HCT116 (cell line): ENCODE data around the gene SSTR3. TPM values are rescaled to one million over a fixed set of nuclear protein-coding genes. Genes with fewer than 3 reads are reported as not detected.

Experiments used
- ATAC-seq: fragments of 200-7000 bp; cut with Tn5 transposase; 2 replicates; pipeline ENCODE4 v1.9.1; 2020; ENCODE audit warnings: mild to moderate bottlenecking, moderate library complexity
- BruUV-seq: library from RNA; stranded (reverse); fragments of 400-500 nt; replicated peaks from 2 replicates; lab custom pipeline; 2021; lab: Mats Ljungman, UMichigan
- CTCF ChIA-PET: fragments of 300-600 bp; sonication (Branson Sonifier 250); formaldehyde crosslinking; loops from one replicate; lab custom pipeline; 2021; ENCODE audit warnings: antibody characterized with exemption; lab: Charles Lee
- POLR2A ChIA-PET: fragments of 300-600, 350-600 bp; sonication (Branson Sonifier 250); formaldehyde crosslinking; loops from one replicate; lab custom pipeline; 2021; ENCODE audit warnings: antibody characterized with exemption; lab: Charles Lee
- RAD21 ChIA-PET, 2 experiments: fragments of 300-600 bp; sonication (Branson Sonifier 250); formaldehyde crosslinking; loops; one replicate each; lab custom pipeline; 2023; ENCODE audit warnings: low total read pairs in 2 of 2; ENCODE audit not compliant: uncharacterized antibody in 2 of 2, unreplicated experiment in 2 of 2, low non-redundant PET in 1 of 2; lab: Charles Lee
- DNase-seq: peaks from one replicate; pipeline ENCODE4 v3.0.0-alpha.2; 2010; ENCODE audit warnings: low read depth, low spot score
- H2AFZ ChIP-seq: fragments of 200-600 bp; shearing (Covaris generic), sonication (generic); 2 replicates; pipeline ENCODE4 v1.6.1; 2017; ENCODE audit warnings: low read depth, mixed run types, mixed read lengths, antibody characterized with exemption, low read length; ENCODE audit not compliant: poor library complexity, severe bottlenecking
- H3K27ac ChIP-seq: 2 replicates; pipeline ENCODE4 v1.5.1; 2012; ENCODE audit warnings: low read depth, low read length
- H3K27me3 ChIP-seq: fragments of 200-600 bp; sonication (generic); 2 replicates; pipeline ENCODE4 v1.6.1; 2016; ENCODE audit warnings: mixed run types, low read length, mixed read lengths; ENCODE audit not compliant: insufficient read depth
- H3K36me3 ChIP-seq, 2 experiments: fragments of 200-500 bp in 1 of 2; fragments of 200-600 bp in 1 of 2; sonication (Bioruptor generic) in 1 of 2; sonication (generic) in 1 of 2; 2 replicates each; pipeline versions ENCODE4 v1.5.1 to v1.6.1; 2014 to 2016; ENCODE audit warnings: low read length in 2 of 2, inconsistent platforms in 1 of 2, mixed read lengths in 1 of 2, mixed run types in 1 of 2; ENCODE audit not compliant: insufficient read depth in 2 of 2, control insufficient read depth in 1 of 2
- H3K4me1 ChIP-seq, 2 experiments: fragments of 200-600 bp in 1 of 2; sonication (generic) in 1 of 2; 2 replicates each; pipeline versions ENCODE4 v1.5.1 to v1.6.1; 2012 to 2017; ENCODE audit warnings: low read length in 2 of 2, inconsistent platforms in 1 of 2, mild to moderate bottlenecking in 1 of 2, mixed read lengths in 1 of 2, mixed run types in 1 of 2, moderate library complexity in 1 of 2; ENCODE audit not compliant: insufficient read depth in 2 of 2, control insufficient read depth in 1 of 2
- H3K4me2 ChIP-seq: fragments of 200-600 bp; sonication (generic); 2 replicates; pipeline ENCODE4 v1.6.1; 2017; ENCODE audit warnings: mixed run types, low read length, mixed read lengths
- H3K4me3 ChIP-seq, 2 experiments: fragments of 200-600 bp in 1 of 2; sonication (generic) in 1 of 2; replicated peaks in 1 of 2; 2 replicates each; pipeline ENCODE4 v1.5.1; 2011 to 2016; ENCODE audit warnings: low read length in 2 of 2, control low read depth in 1 of 2, low read depth in 1 of 2, mild to moderate bottlenecking in 1 of 2, mixed read lengths in 1 of 2, mixed run types in 1 of 2
- H3K79me2 ChIP-seq: fragments of 200-600 bp; sonication (generic); 2 replicates; pipeline ENCODE4 v1.6.1; 2017; ENCODE audit warnings: mild to moderate bottlenecking, mixed run types, low read length, moderate library complexity, mixed read lengths; ENCODE audit not compliant: insufficient read depth
- H3K9ac ChIP-seq: fragments of 200-600 bp; sonication (generic); 2 replicates; pipeline ENCODE4 v1.6.1; 2016; ENCODE audit warnings: low read length, mixed read lengths
- H3K9me2 ChIP-seq: fragments of 200-600 bp; sonication (generic), shearing (Covaris generic); 2 replicates; pipeline ENCODE4 v1.6.1; 2017; ENCODE audit warnings: mixed run types, mild to moderate bottlenecking, moderate library complexity; ENCODE audit not compliant: insufficient read depth
- H3K9me3 ChIP-seq, 2 experiments: fragments of 200-500 bp in 1 of 2; fragments of 200-600 bp in 1 of 2; sonication (Bioruptor generic) in 1 of 2; sonication (generic) in 1 of 2; 2 replicates each; pipeline ENCODE4 v1.6.1; 2014 to 2017; ENCODE audit warnings: low read length in 2 of 2, mixed read lengths in 2 of 2, inconsistent platforms in 1 of 2, low read depth in 1 of 2, mild to moderate bottlenecking in 1 of 2, mixed run types in 1 of 2, moderate library complexity in 1 of 2; ENCODE audit not compliant: control insufficient read depth in 1 of 2, insufficient read depth in 1 of 2
- H4K20me1 ChIP-seq: fragments of 200-600 bp; sonication (generic), shearing (Covaris generic); 2 replicates; pipeline ENCODE4 v1.6.1; 2017; ENCODE audit warnings: mixed run types, mild to moderate bottlenecking, moderate library complexity; ENCODE audit not compliant: insufficient read depth
- CBX3 ChIP-seq: IDR thresholded peaks from 2 replicates; pipeline ENCODE4 v1.6.1; 2012; ENCODE audit warnings: low read depth
- EZH2phosphoT487 ChIP-seq: fragments of 200-600 bp; IDR thresholded peaks from 2 replicates; pipeline ENCODE4 v1.6.1; 2018; ENCODE audit warnings: antibody characterized with exemption, borderline replicate concordance
- FOSL1 ChIP-seq: IDR thresholded peaks from 2 replicates; pipeline ENCODE4 v1.6.1; 2012; ENCODE audit warnings: low read depth
- JUND ChIP-seq: IDR thresholded peaks from 2 replicates; pipeline ENCODE4 v1.6.1; 2012
- POLR2A ChIP-seq: IDR thresholded peaks from 2 replicates; pipeline ENCODE4 v1.7.0; 2011; ENCODE audit warnings: borderline replicate concordance; ENCODE audit not compliant: insufficient read depth, insufficient read length; ENCODE audit errors: extremely low read depth
- POLR2AphosphoS5 ChIP-seq: IDR thresholded peaks from 2 replicates; pipeline ENCODE4 v1.6.1; 2011; ENCODE audit warnings: mild to moderate bottlenecking, low read depth, low read length, moderate library complexity
- RAD21 ChIP-seq: IDR thresholded peaks from 2 replicates; pipeline ENCODE4 v1.6.1; 2012; ENCODE audit warnings: low read depth, mild to moderate bottlenecking
- SP1 ChIP-seq: IDR thresholded peaks from 2 replicates; pipeline ENCODE4 v1.6.1; 2012; ENCODE audit warnings: low read depth
- ZNF274 ChIP-seq: fragments of 200-500 bp; sonication (Bioruptor generic); IDR thresholded peaks from 2 replicates; pipeline ENCODE4 v1.6.1; 2014; ENCODE audit warnings: mild to moderate bottlenecking, low read depth, low read length, inconsistent platforms
- intact Hi-C: fragments of 100-400 bp; cut with micrococcal nuclease; formaldehyde crosslinking; loops from 2 replicates; pipeline ENCODE4 v1.10.0; 2022
- total RNA-seq: library from RNA; stranded (reverse); gene quantifications from one replicate; pipeline ENCODE4 v1.2.1, GENCODE V29; 2021; ENCODE audit not compliant: unreplicated experiment
- TF ChIP-seq, protein P1 (sequence below): IDR thresholded peaks from 2 replicates; pipeline ENCODE4 v1.6.1; 2012; ENCODE audit warnings: low read depth
- TF ChIP-seq, protein P2 (sequence below), 3 experiments: fragments of 200-600 bp in 1 of 3; sonication (generic) in 1 of 3; IDR thresholded peaks in 2 of 3; conservative IDR thresholded peaks in 1 of 3; 2 replicates each; pipeline ENCODE4 v1.5.1; 2012 to 2017; ENCODE audit warnings: low read depth in 2 of 3, low read length in 2 of 3, antibody characterized with exemption in 1 of 3, borderline replicate concordance in 1 of 3, control low read depth in 1 of 3, mild to moderate bottlenecking in 1 of 3, mixed read lengths in 1 of 3, mixed run types in 1 of 3, moderate library complexity in 1 of 3; ENCODE audit not compliant: insufficient read depth in 1 of 3
- TF ChIP-seq, protein P3 (sequence below): IDR thresholded peaks from 2 replicates; pipeline ENCODE4 v1.6.1; 2012

Gene SSTR3
- total RNA-seq, 1 experiment from 2014 or later = not detected

DNA sequence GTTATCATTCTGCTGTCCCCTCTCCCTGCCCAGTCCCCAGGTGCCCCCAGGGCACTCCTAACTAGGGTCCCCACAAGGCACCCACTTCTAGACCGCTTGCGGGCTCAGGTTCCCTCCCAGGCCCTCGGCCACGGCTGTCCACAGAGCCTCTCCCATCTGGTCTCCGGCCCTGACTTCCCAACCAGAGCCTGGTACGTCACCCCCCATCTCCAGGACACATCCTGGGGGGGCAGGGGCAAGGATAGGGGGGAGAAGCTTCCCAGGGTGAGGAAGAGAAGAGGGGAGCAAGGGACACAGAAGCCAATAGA, 457 bp downstream of the SSTR3 start:
- H3K9me2 ChIP-seq = no peaks in the 10 kb centered on the region
- CTCF ChIA-PET = no interaction called here
- H3K27ac ChIP-seq = no peak overlapping the region
- no peaks in the 10 kb centered on the region for H3K9me3 ChIP-seq
- H3K4me1 ChIP-seq = no peaks in the 10 kb centered on the region
- TF ChIP-seq, protein P1, sequence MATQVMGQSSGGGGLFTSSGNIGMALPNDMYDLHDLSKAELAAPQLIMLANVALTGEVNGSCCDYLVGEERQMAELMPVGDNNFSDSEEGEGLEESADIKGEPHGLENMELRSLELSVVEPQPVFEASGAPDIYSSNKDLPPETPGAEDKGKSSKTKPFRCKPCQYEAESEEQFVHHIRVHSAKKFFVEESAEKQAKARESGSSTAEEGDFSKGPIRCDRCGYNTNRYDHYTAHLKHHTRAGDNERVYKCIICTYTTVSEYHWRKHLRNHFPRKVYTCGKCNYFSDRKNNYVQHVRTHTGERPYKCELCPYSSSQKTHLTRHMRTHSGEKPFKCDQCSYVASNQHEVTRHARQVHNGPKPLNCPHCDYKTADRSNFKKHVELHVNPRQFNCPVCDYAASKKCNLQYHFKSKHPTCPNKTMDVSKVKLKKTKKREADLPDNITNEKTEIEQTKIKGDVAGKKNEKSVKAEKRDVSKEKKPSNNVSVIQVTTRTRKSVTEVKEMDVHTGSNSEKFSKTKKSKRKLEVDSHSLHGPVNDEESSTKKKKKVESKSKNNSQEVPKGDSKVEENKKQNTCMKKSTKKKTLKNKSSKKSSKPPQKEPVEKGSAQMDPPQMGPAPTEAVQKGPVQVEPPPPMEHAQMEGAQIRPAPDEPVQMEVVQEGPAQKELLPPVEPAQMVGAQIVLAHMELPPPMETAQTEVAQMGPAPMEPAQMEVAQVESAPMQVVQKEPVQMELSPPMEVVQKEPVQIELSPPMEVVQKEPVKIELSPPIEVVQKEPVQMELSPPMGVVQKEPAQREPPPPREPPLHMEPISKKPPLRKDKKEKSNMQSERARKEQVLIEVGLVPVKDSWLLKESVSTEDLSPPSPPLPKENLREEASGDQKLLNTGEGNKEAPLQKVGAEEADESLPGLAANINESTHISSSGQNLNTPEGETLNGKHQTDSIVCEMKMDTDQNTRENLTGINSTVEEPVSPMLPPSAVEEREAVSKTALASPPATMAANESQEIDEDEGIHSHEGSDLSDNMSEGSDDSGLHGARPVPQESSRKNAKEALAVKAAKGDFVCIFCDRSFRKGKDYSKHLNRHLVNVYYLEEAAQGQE = no peak
- BruUV-seq = no TSS peak
- no peak overlapping the region for H2AFZ ChIP-seq
- H3K27me3 ChIP-seq = no peaks in the 10 kb centered on the region
- intact Hi-C loops = no loop called here
- no peak overlapping the region for H3K4me2 ChIP-seq
- no peaks in the 10 kb centered on the region for H3K79me2 ChIP-seq
- ATAC-seq = no peak
- H3K4me3 ChIP-seq = no peak overlapping the region
- H3K9ac ChIP-seq = no peak overlapping the region
- no peak for DNase-seq
- no peaks in the 10 kb centered on the region for H3K36me3 ChIP-seq
- POLR2A ChIA-PET = no interaction called here
- RAD21 ChIA-PET = no interaction called here
- H4K20me1 ChIP-seq = no peaks in the 10 kb centered on the region

DNA sequence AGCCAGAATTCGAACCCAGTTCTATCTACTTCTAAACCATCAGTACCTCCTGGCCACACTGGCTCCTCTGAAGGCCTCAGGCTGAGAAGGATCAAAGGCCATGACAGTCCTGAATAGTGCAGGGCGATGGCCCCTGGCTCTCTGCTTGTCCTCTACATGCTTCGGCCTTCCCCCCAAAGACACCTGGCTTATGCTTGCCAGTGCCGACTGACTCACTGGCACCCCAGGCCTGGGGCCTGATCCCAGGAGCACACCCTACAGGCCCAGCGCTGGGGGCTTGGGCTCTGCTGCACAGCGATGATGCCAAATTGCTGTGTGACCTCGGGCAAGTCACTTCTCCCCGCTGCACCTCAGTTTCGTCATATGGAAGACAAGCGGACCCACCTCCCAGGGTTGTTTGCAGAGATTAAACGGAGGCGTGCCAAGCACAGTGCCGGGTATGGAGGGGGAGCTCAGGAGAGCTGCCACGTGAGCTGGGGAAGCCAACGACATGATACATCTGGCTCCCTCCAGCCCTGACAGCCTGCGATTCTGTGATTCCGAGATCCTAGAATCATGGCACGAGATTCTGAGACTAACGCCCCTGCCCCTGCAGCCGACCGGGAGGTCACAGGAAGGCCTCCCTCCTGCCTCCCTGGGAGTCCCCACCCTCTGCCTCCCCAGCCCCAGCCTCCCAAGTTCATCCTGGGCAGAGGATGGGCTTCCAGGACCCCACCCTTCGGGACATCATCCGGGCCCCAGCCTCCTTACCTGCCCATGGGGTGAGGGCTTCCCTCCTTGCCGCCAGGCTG, 1.0 kb downstream of the SSTR3 start:
- ATAC-seq (no peak), DNase-seq (no peak)
- no peaks in the 10 kb centered on the region for H3K27me3 ChIP-seq
- no peak overlapping the region for H3K4me3 ChIP-seq
- intact Hi-C loops = no loop called here
- CTCF ChIA-PET = interaction anchor here (0.9 kb wide), 1 partner anchor 11 kb away, joined by 4 read pairs; no protein-coding TSS in a partner anchor
- no TSS peak for BruUV-seq
- no peaks in the 10 kb centered on the region for H3K4me1 ChIP-seq
- POLR2A ChIA-PET = no interaction called here
- no peak overlapping the region for H3K9ac ChIP-seq
- H3K9me2 ChIP-seq = no peaks in the 10 kb centered on the region
- no peaks in the 10 kb centered on the region for H3K9me3 ChIP-seq
- no peaks in the 10 kb centered on the region for H3K36me3 ChIP-seq
- H3K4me2 ChIP-seq = no peak overlapping the region
- H4K20me1 ChIP-seq = no peaks in the 10 kb centered on the region
- no peaks in the 10 kb centered on the region for H3K79me2 ChIP-seq
- no peak overlapping the region for H3K27ac ChIP-seq
- H2AFZ ChIP-seq = no peak overlapping the region
- RAD21 ChIA-PET = no interaction called here
- TF ChIP-seq JUND = no peak
- TF ChIP-seq FOSL1 = no peak
- no peak for TF ChIP-seq EZH2phosphoT487
- TF ChIP-seq, protein P2, sequence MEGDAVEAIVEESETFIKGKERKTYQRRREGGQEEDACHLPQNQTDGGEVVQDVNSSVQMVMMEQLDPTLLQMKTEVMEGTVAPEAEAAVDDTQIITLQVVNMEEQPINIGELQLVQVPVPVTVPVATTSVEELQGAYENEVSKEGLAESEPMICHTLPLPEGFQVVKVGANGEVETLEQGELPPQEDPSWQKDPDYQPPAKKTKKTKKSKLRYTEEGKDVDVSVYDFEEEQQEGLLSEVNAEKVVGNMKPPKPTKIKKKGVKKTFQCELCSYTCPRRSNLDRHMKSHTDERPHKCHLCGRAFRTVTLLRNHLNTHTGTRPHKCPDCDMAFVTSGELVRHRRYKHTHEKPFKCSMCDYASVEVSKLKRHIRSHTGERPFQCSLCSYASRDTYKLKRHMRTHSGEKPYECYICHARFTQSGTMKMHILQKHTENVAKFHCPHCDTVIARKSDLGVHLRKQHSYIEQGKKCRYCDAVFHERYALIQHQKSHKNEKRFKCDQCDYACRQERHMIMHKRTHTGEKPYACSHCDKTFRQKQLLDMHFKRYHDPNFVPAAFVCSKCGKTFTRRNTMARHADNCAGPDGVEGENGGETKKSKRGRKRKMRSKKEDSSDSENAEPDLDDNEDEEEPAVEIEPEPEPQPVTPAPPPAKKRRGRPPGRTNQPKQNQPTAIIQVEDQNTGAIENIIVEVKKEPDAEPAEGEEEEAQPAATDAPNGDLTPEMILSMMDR (IDR thresholded peaks at IDR 0.05 in 2 of 3, conservative IDR thresholded peaks at IDR 0.05 in 1 of 3; ENCODE audit: borderline replicate concordance in 1 of 3, insufficient read depth in 1 of 3, low read depth in 2 of 3, low read length in 2 of 3) = no peak
- no peak for TF ChIP-seq SP1
- TF ChIP-seq CBX3 = no peak
- TF ChIP-seq RAD21 = no peak
- TF ChIP-seq, protein P3, sequence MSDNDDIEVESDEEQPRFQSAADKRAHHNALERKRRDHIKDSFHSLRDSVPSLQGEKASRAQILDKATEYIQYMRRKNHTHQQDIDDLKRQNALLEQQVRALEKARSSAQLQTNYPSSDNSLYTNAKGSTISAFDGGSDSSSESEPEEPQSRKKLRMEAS = no peak
- TF ChIP-seq POLR2AphosphoS5 = no peak
- no peak for TF ChIP-seq ZNF274
- no peak for TF ChIP-seq POLR2A
